SJCRH30 (cell line): ENCODE measurements around the gene CPNE2. TPM values are rescaled to one million over a fixed set of nuclear protein-coding genes. Genes with fewer than 3 reads are reported as not detected.

Source experiments
- DNase-seq, 2 experiments: peaks; one replicate each; pipeline ENCODE4 v3.0.0-alpha.2; 2015 to 2020
- H3K27ac ChIP-seq: fragments of 250-450 bp; sonication (Bioruptor Pico); 2 replicates; pipeline ENCODE4 v1.5.1; 2020; ENCODE audit warnings: mild to moderate bottlenecking, moderate library complexity
- H3K27me3 ChIP-seq: fragments of 250-450 bp; sonication (Bioruptor Pico); 2 replicates; pipeline ENCODE4 v1.5.1; 2020; ENCODE audit warnings: mild to moderate bottlenecking, moderate library complexity
- H3K36me3 ChIP-seq: fragments of 250-450 bp; sonication (Bioruptor Pico); 2 replicates; pipeline ENCODE4 v1.5.1; 2020; ENCODE audit warnings: mild to moderate bottlenecking, moderate library complexity
- H3K4me1 ChIP-seq: fragments of 250-450 bp; sonication (Bioruptor Pico); 2 replicates; pipeline ENCODE4 v1.5.1; 2020; ENCODE audit warnings: mild to moderate bottlenecking, moderate library complexity
- H3K4me3 ChIP-seq: fragments of 250-450 bp; sonication (Bioruptor Pico); 2 replicates; pipeline ENCODE4 v1.5.1; 2020; ENCODE audit warnings: mild to moderate bottlenecking, moderate library complexity
- H3K9me3 ChIP-seq: fragments of 250-450 bp; sonication (Bioruptor Pico); replicated peaks from 2 replicates; pipeline ENCODE4 v1.5.1; 2020; ENCODE audit warnings: mild to moderate bottlenecking, moderate library complexity
- total RNA-seq: library from RNA; depleted of rRNA; stranded (reverse); fragments of >200 nt; shearing (Covaris generic); gene quantifications from 2 replicates; pipeline ENCODE4 v1.2.3, GENCODE V29; 2014

The CPNE2 gene
- total RNA-seq, 1 experiment from 2014 or later = 33.1 TPM

- Histone ChIP-seq H3K9me3 (no peaks in the 10 kb centered on the region), H3K4me1 (no peaks in the 10 kb centered on the region), H3K27me3 (no peaks in the 10 kb centered on the region), H3K4me3 (no peak overlapping the region), H3K36me3 (no peaks in the 10 kb centered on the region), H3K27ac (no peak overlapping the region)
- DNase-seq = no peak
Observed at GRCh38 chr16:57115514-57116182, 23.3 kb downstream of the CPNE2 start.

- H3K4me3 ChIP-seq = no peak overlapping the region
- no peak for DNase-seq
Observed at GRCh38 chr16:57118461-57119084, 26.2 kb downstream of the CPNE2 start.

GRCh38 chr16:57123216-57123973 lies 31.0 kb downstream of the CPNE2 start:
- Histone ChIP-seq H3K36me3 (no peaks in the 10 kb centered on the region), H3K27ac (no peak overlapping the region), H3K27me3 (no peaks in the 10 kb centered on the region), H3K4me3 (no peak overlapping the region), H3K4me1 (no peaks in the 10 kb centered on the region), H3K9me3 (no peaks in the 10 kb centered on the region)
- DNase-seq = no peak

More at GRCh38 chr16:57118461-57119084, 26.2 kb downstream of the CPNE2 start:
- H3K9me3 ChIP-seq = no peaks in the 10 kb centered on the region
- H3K27ac ChIP-seq = no peak overlapping the region
- no peaks in the 10 kb centered on the region for H3K4me1 ChIP-seq
- H3K27me3 ChIP-seq = no peaks in the 10 kb centered on the region
- H3K36me3 ChIP-seq = no peaks in the 10 kb centered on the region

GRCh38 chr16:57123974-57124674 lies 31.7 kb downstream of the CPNE2 start:
- no peak for DNase-seq

GRCh38 chr16:57125376-57125775 lies 33.0 kb downstream of the CPNE2 start:
- H3K4me3 ChIP-seq = no peak overlapping the region
- no peaks in the 10 kb centered on the region for H3K4me1 ChIP-seq
- H3K9me3 ChIP-seq = no peaks in the 10 kb centered on the region
- no peaks in the 10 kb centered on the region for H3K36me3 ChIP-seq
- DNase-seq = no peak
- no peaks in the 10 kb centered on the region for H3K27me3 ChIP-seq
- no peak overlapping the region for H3K27ac ChIP-seq

More at GRCh38 chr16:57123974-57124674, 31.7 kb downstream of the CPNE2 start:
- H3K9me3 ChIP-seq = no peaks in the 10 kb centered on the region
- no peaks in the 10 kb centered on the region for H3K27me3 ChIP-seq
- H3K27ac ChIP-seq = no peak overlapping the region
- no peaks in the 10 kb centered on the region for H3K36me3 ChIP-seq
- no peak overlapping the region for H3K4me3 ChIP-seq
- H3K4me1 ChIP-seq = no peaks in the 10 kb centered on the region

- H3K4me1 ChIP-seq = no peaks in the 10 kb centered on the region
- H3K36me3 ChIP-seq = no peaks in the 10 kb centered on the region
- H3K27me3 ChIP-seq = no peaks in the 10 kb centered on the region
- no peak for DNase-seq
- no peak overlapping the region for H3K4me3 ChIP-seq
- no peak overlapping the region for H3K27ac ChIP-seq
- H3K9me3 ChIP-seq = no peaks in the 10 kb centered on the region
Observed at GRCh38 chr16:57125969-57126368, 33.6 kb downstream of the CPNE2 start.

GRCh38 chr16:57126411-57126810 lies 34.0 kb downstream of the CPNE2 start:
- Histone ChIP-seq H3K27ac (no peak overlapping the region), H3K4me1 (no peaks in the 10 kb centered on the region), H3K27me3 (no peaks in the 10 kb centered on the region), H3K36me3 (no peaks in the 10 kb centered on the region), H3K4me3 (no peak overlapping the region), H3K9me3 (no peaks in the 10 kb centered on the region)
- no peak for DNase-seq

GRCh38 chr16:57127037-57127763 lies 34.8 kb downstream of the CPNE2 start:
- H3K27ac ChIP-seq = no peak overlapping the region

GRCh38 chr16:57127836-57128235 lies 35.5 kb downstream of the CPNE2 start:
- Histone ChIP-seq H3K27ac (no peak overlapping the region), H3K27me3 (no peaks in the 10 kb centered on the region), H3K36me3 (no peaks in the 10 kb centered on the region), H3K9me3 (no peaks in the 10 kb centered on the region), H3K4me3 (no peak overlapping the region), H3K4me1 (no peaks in the 10 kb centered on the region)
- no peak for DNase-seq

More at GRCh38 chr16:57127037-57127763, 34.8 kb downstream of the CPNE2 start:
- Histone ChIP-seq H3K4me1 (no peaks in the 10 kb centered on the region), H3K27me3 (no peaks in the 10 kb centered on the region), H3K9me3 (no peaks in the 10 kb centered on the region), H3K36me3 (no peaks in the 10 kb centered on the region), H3K4me3 (no peak overlapping the region)
- DNase-seq = no peak

- Histone ChIP-seq H3K27me3 (no peaks in the 10 kb centered on the region), H3K4me1 (no peaks in the 10 kb centered on the region), H3K36me3 (no peaks in the 10 kb centered on the region), H3K4me3 (no peak overlapping the region), H3K27ac (no peak overlapping the region), H3K9me3 (no peaks in the 10 kb centered on the region)
- no peak for DNase-seq
Observed at GRCh38 chr16:57128771-57129389, 36.5 kb downstream of the CPNE2 start.

GRCh38 chr16:57130950-57131321 lies 38.6 kb downstream of the CPNE2 start:
- Histone ChIP-seq H3K27ac (no peak overlapping the region), H3K9me3 (no peaks in the 10 kb centered on the region), H3K4me3 (no peak overlapping the region), H3K36me3 (no peaks in the 10 kb centered on the region), H3K27me3 (no peaks in the 10 kb centered on the region), H3K4me1 (no peaks in the 10 kb centered on the region)
- no peak for DNase-seq

GRCh38 chr16:57131351-57131970 lies 39.1 kb downstream of the CPNE2 start:
- no peak for DNase-seq
- Histone ChIP-seq H3K4me1 (no peaks in the 10 kb centered on the region), H3K9me3 (no peaks in the 10 kb centered on the region), H3K27me3 (no peaks in the 10 kb centered on the region), H3K27ac (no peak overlapping the region), H3K4me3 (no peak overlapping the region), H3K36me3 (no peaks in the 10 kb centered on the region)

GRCh38 chr16:57132470-57132869 lies 40.1 kb downstream of the CPNE2 start:
- Histone ChIP-seq H3K36me3 (no peaks in the 10 kb centered on the region), H3K9me3 (no peaks in the 10 kb centered on the region), H3K27ac (no peak overlapping the region), H3K4me3 (no peak overlapping the region), H3K27me3 (no peaks in the 10 kb centered on the region), H3K4me1 (no peaks in the 10 kb centered on the region)
- DNase-seq = no peak

- DNase-seq = no peak
- Histone ChIP-seq H3K27ac (no peak overlapping the region), H3K4me1 (no peaks in the 10 kb centered on the region), H3K36me3 (no peaks in the 10 kb centered on the region), H3K4me3 (no peak overlapping the region), H3K9me3 (no peaks in the 10 kb centered on the region), H3K27me3 (no peaks in the 10 kb centered on the region)
Observed at GRCh38 chr16:57133031-57133430, 40.6 kb downstream of the CPNE2 start.
